Thoracic aorta endothelial cell (primary cell): Measurements from ENCODE around the gene TTLL7. TPM values are rescaled to one million over a fixed set of nuclear protein-coding genes. Genes with fewer than 3 reads are reported as not detected.

Experiments
- total RNA-seq: library from RNA; depleted of rRNA; stranded (reverse); fragments of >200 nt; gene quantifications from 2 replicates; pipeline ENCODE4 v1.2.3, GENCODE V29; 2012

Gene TTLL7, protein sequence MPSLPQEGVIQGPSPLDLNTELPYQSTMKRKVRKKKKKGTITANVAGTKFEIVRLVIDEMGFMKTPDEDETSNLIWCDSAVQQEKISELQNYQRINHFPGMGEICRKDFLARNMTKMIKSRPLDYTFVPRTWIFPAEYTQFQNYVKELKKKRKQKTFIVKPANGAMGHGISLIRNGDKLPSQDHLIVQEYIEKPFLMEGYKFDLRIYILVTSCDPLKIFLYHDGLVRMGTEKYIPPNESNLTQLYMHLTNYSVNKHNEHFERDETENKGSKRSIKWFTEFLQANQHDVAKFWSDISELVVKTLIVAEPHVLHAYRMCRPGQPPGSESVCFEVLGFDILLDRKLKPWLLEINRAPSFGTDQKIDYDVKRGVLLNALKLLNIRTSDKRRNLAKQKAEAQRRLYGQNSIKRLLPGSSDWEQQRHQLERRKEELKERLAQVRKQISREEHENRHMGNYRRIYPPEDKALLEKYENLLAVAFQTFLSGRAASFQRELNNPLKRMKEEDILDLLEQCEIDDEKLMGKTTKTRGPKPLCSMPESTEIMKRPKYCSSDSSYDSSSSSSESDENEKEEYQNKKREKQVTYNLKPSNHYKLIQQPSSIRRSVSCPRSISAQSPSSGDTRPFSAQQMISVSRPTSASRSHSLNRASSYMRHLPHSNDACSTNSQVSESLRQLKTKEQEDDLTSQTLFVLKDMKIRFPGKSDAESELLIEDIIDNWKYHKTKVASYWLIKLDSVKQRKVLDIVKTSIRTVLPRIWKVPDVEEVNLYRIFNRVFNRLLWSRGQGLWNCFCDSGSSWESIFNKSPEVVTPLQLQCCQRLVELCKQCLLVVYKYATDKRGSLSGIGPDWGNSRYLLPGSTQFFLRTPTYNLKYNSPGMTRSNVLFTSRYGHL
- total RNA-seq, result 6.5 and 11.8 TPM in 2 replicates

DNA sequence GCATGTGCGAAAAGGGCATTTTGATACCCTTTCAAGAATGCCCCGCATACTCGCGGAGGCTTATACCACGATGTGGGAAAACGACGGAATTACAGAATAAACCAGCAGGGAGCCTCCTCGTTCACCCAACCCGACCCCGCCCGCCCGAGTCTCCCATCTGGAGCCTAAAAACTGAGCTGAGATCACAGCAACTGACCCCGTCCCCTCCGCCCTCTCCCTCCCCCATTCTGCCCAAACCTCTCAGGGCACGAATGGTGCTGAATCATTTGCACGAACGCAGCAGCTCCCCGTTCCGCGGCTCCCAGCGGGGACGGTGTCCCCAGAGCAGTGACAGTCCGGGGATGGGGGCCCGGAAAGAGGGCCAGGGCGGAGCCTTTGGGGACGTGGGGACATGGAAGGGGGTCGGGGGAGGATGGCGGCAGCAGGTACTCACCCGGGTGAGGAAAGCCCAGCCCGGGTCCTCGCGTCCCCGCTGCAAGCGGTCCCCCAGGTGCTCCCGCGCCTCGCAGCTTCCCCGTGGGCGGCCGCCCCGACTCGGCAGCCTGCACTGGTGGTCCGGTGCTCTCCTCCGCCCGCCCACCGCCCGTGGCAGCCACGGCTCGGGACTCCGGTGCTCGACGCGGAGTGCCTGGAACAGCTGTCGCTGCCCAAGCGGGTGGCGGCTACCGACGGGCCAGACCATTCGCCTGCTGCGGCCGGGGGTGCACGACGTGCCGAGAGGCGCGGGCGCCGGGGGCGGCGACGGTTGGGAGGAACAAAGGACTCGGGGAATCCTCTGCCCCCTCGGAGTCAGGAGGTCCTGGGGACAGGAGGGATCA, at the start of gene TTLL7:
Gene TTLL7 (minus strand): TSS at position 635 of the 818 bp plus-strand sequence. CDS start 46,921 bp downstream, outside the sequence.

Other genes starting within 250 kb of the TTLL7 start
- 140 and 160 TPM in 2 replicates for gene PRKACB, start 145.1 kb upstream of the TTLL7 start, total RNA-seq